DND-41 (cell line): Measurements from ENCODE around the gene REPS1.

Experiments
- EZH2 ChIP-seq: IDR thresholded peaks from 3 replicates; pipeline ENCODE4 v1.6.1; 2012; ENCODE audit warnings: borderline replicate concordance, low read depth, mild to moderate bottlenecking, moderate library complexity, low read length, inconsistent platforms; ENCODE audit not compliant: severe bottlenecking
- TF ChIP-seq, protein P1 (sequence below): IDR thresholded peaks from 2 replicates; pipeline ENCODE4 v1.5.1; 2012; ENCODE audit warnings: borderline replicate concordance, low read length, moderate library complexity, mild to moderate bottlenecking; ENCODE audit not compliant: poor library complexity, severe bottlenecking; ENCODE audit errors: extremely low read depth

DNA sequence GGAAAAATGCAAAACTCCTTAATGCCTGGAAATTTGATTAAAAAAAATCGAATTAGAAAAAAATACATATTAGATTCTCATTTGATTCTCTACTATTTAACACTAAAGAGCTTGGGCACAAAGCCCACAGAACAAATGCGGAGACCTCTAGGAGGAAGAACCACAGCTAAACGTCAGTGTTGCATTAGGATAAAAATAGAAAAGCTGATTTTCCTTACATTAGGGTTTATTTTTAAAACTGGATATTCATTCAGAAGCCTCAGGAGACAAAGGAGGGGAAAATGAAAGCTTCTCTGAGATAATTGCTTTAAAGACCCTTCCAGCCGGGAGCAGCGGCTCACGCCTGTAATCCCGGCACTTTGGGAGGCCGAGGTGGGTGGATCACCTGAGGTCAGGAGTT is 114.9 kb downstream of the REPS1 start:
- TF ChIP-seq, protein P1, sequence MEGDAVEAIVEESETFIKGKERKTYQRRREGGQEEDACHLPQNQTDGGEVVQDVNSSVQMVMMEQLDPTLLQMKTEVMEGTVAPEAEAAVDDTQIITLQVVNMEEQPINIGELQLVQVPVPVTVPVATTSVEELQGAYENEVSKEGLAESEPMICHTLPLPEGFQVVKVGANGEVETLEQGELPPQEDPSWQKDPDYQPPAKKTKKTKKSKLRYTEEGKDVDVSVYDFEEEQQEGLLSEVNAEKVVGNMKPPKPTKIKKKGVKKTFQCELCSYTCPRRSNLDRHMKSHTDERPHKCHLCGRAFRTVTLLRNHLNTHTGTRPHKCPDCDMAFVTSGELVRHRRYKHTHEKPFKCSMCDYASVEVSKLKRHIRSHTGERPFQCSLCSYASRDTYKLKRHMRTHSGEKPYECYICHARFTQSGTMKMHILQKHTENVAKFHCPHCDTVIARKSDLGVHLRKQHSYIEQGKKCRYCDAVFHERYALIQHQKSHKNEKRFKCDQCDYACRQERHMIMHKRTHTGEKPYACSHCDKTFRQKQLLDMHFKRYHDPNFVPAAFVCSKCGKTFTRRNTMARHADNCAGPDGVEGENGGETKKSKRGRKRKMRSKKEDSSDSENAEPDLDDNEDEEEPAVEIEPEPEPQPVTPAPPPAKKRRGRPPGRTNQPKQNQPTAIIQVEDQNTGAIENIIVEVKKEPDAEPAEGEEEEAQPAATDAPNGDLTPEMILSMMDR: no peak
- TF ChIP-seq EZH2: no peak
